Skeletal muscle cell (primary cell): ENCODE measurements around the gene MED16.
A peak's percentile ranks its signal among the peaks of the same experiment; 100 is the strongest.
"Not testable (repeated sequence)": the region's sequence is repeated elsewhere in the genome, so short reads cannot be mapped to it uniquely, and the experiment has no call there.

Experiments
- DNase-seq: peaks from one replicate; pipeline ENCODE4 v3.0.0-alpha.2; 2010; ENCODE audit warnings: low read depth
- H3K4me3 ChIP-seq: 2 replicates; pipeline ENCODE4 v1.5.1; 2011; ENCODE audit warnings: low read depth, mild to moderate bottlenecking, control low read depth, low read length, moderate library complexity

MED16 gene

GRCh38 chr19:861756-862580 lies 31.0 kb downstream of the MED16 start:
- H3K4me3 ChIP-seq, result no peak overlapping the region
- DNase-seq, result no peak

- H3K4me3 ChIP-seq, result no peak overlapping the region
- no peak for DNase-seq
Observed at GRCh38 chr19:861141-861755, 31.7 kb downstream of the MED16 start.

- H3K4me3 ChIP-seq, result peak within 1 kb of the TSS; percentile 38
Observed at GRCh38 chr19:858868-859843, 33.8 kb downstream of the MED16 start, which contains the start of gene CFD. Gene CFD (plus strand): TSS chr19:859664. CDS start chr19:859690, 26 bp downstream.

GRCh38 chr19:858284-858683 lies 34.7 kb downstream of the MED16 start:
- no peak for DNase-seq
- no peak overlapping the region for H3K4me3 ChIP-seq

More at GRCh38 chr19:858868-859843, 33.8 kb downstream of the MED16 start, which contains the start of gene CFD:
- DNase-seq, result no peak

- no peak for DNase-seq
- H3K4me3 ChIP-seq, result no peak overlapping the region
Observed at GRCh38 chr19:855566-856120, 37.3 kb downstream of the MED16 start.

DNA sequence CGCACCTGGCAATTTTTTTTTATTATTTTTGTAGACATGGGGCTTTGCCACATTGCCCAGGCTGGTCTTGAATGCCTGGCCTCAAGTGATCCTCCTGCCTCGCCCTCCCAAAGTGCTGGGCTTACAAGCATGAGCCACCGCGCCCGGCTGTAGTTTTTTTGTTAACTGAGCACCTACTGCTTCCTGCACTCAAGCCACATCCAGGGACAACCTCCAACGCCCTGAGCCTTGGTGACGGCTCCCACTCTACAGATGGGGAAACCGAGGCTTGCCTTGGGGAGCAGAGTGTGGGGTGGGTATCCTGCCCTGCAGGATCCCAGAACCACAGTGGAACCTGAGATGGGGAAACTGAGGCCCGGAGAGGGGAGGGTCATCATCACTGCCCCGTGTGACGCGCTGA lies 37.8 kb downstream of the MED16 start:
- H3K4me3 ChIP-seq, result no peak overlapping the region
- DNase-seq, result no peak

GRCh38 chr19:854549-854948 lies 38.4 kb downstream of the MED16 start:
- no peak overlapping the region for H3K4me3 ChIP-seq
- no peak for DNase-seq

DNA sequence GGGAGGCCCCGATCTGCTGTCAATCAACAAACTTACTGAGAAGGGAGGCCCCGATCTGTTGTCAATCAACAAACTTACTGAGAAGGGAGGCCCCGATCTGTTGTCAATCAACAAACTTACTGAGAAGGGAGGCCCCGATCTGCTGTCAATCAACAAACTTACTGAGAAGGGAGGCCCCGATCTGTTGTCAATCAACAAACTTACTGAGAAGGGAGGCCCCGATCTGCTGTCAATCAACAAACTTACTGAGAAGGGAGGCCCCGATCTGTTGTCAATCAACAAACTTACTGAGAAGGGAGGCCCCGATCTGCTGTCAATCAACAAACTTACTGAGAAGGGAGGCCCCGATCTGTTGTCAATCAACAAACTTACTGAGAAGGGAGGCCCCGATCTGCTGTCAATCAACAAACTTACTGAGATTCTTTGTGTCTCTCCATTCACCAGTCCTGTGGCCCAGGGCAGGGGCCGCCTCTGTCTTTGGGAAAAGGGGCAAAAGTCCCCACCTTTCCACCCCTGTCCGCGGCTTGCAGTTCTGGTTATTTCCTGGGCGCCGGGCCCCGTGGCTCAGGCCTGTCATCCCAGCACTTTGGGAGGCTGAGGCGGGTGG lies 39.3 kb downstream of the MED16 start:
- not testable (repeated sequence) for DNase-seq, H3K4me3 ChIP-seq

- no peak overlapping the region for H3K4me3 ChIP-seq
- DNase-seq, result no peak
Observed at GRCh38 chr19:853014-853585, 39.9 kb downstream of the MED16 start.

GRCh38 chr19:852136-853013 lies 40.6 kb downstream of the MED16 start, which contains the start of gene ELANE:
Gene ELANE (plus strand): TSS chr19:852303. CDS start chr19:852329, 26 bp downstream.
- DNase-seq, result no peak
- no peak within 1 kb of the TSS for H3K4me3 ChIP-seq

DNA sequence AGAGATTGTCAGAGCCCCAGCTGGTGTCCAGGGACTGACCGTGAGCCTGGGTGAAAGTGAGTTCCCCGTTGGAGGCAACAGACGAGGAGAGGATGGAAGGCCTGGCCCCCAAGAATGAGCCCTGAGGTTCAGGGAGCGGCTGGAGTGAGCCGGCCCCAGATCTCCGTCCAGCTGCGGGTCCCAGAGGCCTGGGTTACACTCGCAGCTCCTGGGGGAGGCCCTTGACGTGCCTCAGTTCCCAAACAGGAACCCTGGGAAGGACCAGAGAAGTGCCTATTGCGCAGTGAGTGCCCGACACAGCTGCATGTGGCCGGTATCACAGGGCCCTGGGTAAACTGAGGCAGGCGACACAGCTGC lies 42.0 kb downstream of the MED16 start:
- H3K4me3 ChIP-seq, result peak overlapping the region; percentile 5
- no peak for DNase-seq

GRCh38 chr19:850221-850978 lies 42.6 kb downstream of the MED16 start:
- DNase-seq, result peak; percentile 91
- H3K4me3 ChIP-seq, result peak overlapping the region; percentile 5

DNA sequence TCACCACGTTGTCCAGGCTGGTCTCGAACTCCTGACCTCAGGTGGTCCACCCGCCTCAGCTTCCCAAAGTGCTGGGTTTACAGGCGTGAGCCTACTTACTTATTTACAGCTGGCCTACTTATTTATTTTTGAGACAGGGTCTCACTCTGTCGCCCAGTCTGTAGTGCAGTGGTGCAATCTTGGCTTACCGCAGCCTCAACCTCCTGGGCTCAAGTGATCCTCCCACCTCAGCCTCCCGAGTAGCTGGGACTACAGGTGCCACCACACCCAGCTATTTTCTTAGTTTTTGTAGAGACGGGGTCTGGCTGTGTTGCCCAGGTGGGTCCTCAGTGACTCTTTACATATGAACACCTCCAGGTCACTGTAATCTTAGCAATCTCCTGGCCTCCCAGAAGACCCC lies 43.8 kb downstream of the MED16 start:
- not testable (repeated sequence) for DNase-seq, H3K4me3 ChIP-seq

DNA sequence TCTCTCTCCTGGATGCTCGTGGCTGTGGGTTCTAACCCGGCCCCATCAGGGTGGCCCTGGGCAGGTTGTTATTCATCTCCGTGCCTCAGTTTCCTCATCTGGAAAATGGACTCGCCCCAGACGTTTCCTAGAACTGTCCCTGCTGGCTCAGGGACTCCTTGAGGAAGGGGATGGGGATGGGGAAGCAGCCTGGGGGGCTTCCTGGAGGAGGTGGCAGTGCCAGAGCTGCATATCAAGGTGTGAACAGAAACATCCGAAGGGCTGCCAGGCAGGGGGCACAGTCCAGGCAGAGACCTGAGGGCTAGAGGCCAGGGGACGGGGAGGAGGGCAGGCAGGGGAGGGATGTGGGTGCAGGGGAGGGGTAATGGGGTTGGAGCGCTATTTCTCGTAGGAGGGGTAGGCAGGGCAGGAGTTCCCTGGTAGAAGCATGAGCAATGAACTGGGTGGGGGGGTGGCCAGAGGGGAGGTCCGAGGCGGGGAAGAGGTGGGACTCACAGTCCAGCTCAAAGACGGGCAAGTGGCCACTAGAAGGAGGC lies 44.5 kb downstream of the MED16 start:
- DNase-seq, result no peak
- no peak overlapping the region for H3K4me3 ChIP-seq

GRCh38 chr19:845707-846521 lies 47.1 kb downstream of the MED16 start:
- H3K4me3 ChIP-seq, result no peak overlapping the region
- DNase-seq, result no peak

DNA sequence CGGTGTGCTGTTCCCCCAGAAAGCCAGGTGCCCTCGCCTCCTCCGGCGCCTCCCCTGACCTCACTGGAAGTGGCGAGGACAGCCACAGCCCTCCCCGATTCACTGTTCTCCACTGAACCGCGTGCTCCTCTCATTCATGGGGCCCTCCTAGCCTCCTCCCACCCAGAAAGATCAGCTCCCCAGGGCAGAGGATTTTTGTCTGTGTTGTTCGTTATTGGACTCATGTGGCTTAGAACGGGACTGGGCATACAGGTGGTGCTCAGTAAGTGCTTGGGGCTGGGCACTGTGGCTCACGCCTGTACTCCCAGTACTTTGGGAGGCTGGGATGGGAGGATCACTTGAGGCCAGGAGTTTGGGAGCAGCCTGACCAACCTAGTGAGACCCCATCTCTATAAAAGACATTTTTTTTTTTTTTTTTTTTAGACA lies 48.4 kb downstream of the MED16 start:
- no peak overlapping the region for H3K4me3 ChIP-seq
- DNase-seq, result no peak
